Fibroblast of skin of back (primary cell): Measurements from ENCODE around the gene LCP2. TPM values are rescaled to one million over a fixed set of nuclear protein-coding genes. Genes with fewer than 3 reads are reported as not detected.

Experiments
- DNase-seq: peaks from one replicate; pipeline ENCODE4 v3.0.0-alpha.2; 2013
- polyA plus RNA-seq, 2 experiments: library from polyadenylated mRNA; unstranded; fragments of 120-200 nt; gene quantifications; one replicate each; pipeline ENCODE4 v1.2.1, GENCODE V29; 2013; ENCODE audit not compliant: insufficient read length in 2 of 2

Gene LCP2
- not detected for polyA plus RNA-seq (2013, experiment 1 of 2; ENCODE audit: insufficient read length)
- polyA plus RNA-seq (2013, experiment 2 of 2; ENCODE audit: insufficient read length) = 0.20 TPM

GRCh38 chr5:170297589-170298462 lies at the start of gene LCP2:
Gene LCP2 (minus strand): TSS chr5:170297777. CDS start chr5:170297611, 166 bp downstream.
- no peak for DNase-seq

GRCh38 chr5:170347022-170347567 lies 49.5 kb upstream of the LCP2 start:
- no peak for DNase-seq

- no peak for DNase-seq
These were observed 48.4 kb upstream of the LCP2 start for GRCh38 chr5:170345971-170346370.

- no peak for DNase-seq
These were observed 45.6 kb upstream of the LCP2 start for GRCh38 chr5:170343177-170343576.

- no peak for DNase-seq
These were observed 44.7 kb upstream of the LCP2 start for GRCh38 chr5:170342153-170342725.

- DNase-seq = no peak
These were observed 44.0 kb upstream of the LCP2 start for GRCh38 chr5:170341545-170341944.

- DNase-seq = no peak
These were observed 42.2 kb upstream of the LCP2 start for GRCh38 chr5:170339780-170340167.

DNA sequence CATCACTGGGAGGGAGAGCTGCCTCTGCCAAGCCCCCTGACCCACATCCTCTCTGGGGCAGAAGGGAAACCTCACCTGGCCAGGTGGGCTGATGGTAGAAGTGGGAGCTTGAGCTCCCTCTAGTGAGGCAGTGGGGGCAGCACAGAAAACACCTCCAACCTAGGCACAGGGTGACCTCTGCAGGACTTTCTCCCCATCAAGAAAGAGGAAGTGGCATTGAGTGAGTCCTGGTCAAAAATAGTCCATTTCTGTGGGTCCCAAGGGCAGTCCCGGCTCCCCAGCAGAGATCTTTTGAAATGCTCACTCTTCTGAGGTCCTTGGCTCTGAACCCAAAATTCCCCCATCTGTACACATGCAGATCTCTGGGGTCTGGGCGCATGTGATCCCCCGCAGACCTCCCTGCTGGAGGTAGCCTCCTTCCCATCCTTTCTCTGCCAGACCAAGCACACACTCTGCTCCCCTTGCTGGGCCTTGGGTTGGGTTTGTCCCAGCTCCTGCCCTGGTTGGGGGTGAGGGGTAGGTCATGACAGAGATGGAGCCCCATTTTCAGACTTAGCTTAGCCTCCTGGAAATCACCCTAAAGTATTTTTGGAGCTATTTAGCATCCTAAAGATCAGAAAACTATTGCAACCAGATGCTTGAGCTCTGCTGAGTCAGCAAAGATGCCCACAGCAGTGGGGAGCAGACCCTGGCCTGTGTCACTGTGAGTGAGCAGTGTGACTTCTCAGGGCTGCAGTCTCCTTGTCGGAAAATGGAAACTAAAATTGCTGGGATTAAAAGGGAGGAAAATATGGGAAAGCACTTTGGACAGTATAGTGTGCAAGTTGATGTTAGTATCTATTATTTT lies 41.6 kb upstream of the LCP2 start:
- no peak for DNase-seq

DNA sequence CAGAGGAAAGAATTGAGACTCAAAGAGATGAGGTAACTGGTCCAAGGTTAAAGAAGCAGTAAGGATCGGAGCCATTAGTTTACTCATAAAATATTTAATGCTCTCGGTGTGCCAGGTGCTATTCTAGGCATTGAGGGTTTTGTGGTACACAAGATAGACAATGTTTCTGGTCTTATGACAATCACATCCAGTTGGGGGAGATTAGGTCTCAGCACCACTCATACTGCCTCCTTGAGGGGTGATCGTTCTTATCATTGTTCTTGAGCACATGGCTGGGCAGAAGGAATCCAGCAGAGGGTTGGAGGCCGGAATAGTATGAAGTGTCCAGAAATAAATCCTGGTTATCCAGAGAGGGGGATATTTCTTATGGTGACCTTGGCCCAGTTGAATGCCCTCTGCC lies 40.7 kb upstream of the LCP2 start:
- no peak for DNase-seq

GRCh38 chr5:170337045-170337733 lies 39.6 kb upstream of the LCP2 start:
- no peak for DNase-seq

GRCh38 chr5:170336065-170336464 lies 38.5 kb upstream of the LCP2 start:
- no peak for DNase-seq

- DNase-seq = no peak
These were observed 37.0 kb upstream of the LCP2 start for GRCh38 chr5:170334626-170335025.

DNA sequence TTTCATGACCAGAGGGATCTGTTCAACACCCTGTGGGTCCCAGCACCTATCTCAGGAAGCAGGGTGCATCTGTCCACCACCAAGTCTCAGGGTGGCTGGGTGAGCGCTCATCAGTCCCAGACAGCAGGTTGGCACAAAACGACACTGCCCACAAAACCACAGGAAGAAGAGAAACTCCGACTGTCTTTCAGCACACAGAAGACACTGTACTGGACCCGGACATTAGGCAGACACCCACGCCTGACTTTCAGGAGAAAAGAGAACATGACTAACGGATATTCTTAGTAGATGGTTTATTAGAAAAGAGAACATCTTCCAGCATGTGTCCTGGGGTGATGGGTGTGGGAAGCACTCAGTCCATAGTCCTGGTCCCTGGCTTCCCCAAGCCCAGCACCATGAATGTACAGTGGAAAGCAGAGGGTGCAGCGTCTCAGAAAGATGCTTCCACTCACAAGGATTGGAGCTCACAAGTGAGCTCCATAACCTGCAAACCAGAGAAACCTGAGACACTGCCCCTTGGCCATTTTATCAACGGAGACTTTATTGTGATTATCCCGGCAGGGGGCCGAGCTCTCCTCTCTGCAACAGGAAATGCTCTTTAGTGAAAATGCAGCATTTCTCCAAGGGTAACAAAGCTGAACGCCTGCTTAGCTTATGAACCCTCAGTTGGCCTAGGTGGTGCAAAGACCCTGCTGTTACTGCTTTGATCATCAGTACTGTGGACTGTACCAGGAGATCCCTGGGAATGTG lies 35.8 kb upstream of the LCP2 start:
- no peak for DNase-seq

GRCh38 chr5:170332058-170332457 lies 34.5 kb upstream of the LCP2 start:
- DNase-seq = no peak

DNA sequence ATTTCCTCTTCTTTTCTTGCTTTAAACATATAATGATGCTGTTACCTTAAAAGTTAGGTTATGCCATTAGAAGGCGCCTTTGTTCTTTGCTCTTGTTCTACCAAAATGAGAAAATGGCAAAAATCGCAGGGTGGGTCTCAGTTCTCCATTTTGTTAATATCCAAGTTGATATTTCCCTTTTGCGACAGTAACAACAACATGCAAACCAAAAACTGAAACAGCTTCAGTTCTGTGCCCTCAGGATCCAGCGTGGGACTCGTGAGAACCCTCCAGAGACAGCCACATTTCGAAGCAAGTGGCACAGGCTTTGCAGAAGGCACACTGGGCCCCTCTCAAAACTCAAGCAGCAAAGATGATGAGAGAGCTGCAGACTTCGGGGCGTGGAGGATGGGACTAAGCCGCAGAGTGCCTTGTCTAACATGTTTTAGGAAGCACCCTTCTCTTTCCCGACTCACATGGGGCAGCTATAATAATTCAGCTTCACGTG lies 33.0 kb upstream of the LCP2 start:
- DNase-seq = no peak

- no peak for DNase-seq
These were observed 31.9 kb upstream of the LCP2 start for GRCh38 chr5:170329524-170329923.

- no peak for DNase-seq
These were observed 30.3 kb upstream of the LCP2 start for GRCh38 chr5:170327829-170328228.

- no peak for DNase-seq
These were observed 29.6 kb upstream of the LCP2 start for GRCh38 chr5:170327168-170327567.

DNA sequence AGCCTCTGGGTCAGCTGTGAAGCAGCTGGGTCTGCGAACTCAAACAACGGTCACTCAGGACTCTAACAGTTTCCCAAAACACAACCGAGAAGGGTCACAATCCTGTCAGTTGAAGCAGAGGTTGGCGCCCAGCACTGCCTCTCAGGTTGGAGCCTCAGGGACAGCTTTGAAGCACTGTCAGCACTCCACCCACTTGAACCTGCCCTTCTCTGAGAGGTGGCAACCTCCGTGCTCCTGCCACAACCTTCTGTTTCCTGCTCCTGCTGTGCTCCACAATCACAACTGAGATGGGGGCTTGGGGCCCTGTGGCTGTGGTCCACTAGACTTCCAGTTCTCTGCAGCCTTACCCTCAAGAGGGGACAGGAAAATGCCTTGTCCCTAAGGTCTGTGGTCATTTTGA lies 21.7 kb upstream of the LCP2 start:
- no peak for DNase-seq

DNA sequence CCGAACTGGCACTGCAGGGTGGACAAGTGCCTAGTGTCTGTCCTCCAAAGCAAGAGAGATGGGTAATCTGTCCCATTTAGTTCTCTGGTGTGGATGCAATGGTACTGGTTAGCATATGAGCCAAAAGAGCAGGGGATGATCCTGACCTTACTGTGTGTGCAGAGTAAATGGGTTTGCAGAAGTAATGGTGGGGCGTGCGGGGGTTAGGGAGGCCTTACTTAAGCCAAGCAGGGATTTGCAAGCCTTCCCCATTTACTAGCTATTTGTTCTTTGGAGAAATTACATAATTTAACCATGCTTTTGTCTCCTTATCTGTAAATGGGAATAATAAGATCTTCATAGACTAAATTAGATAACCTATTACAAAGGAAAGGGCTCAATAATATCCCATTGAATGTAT lies 19.9 kb upstream of the LCP2 start:
- no peak for DNase-seq

DNA sequence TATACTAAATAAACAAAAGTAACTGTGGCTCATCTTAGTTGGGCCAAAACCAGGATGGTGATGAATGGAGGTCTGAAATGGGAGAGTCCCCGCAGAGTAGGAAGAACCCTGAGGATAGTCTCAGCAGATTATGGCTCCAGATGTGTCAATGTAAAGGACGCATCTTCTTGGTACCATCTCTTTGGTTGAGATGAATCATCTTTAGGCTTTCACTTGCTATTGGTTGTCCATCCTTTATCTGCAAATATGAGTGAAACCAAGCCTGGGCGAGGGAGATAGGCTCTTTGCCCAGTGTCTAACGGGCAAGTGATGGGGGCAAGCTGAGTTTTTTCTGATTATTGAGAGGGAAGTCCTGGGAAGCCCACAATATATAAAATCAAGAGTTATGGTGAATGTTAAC lies 19.4 kb upstream of the LCP2 start:
- DNase-seq = no peak
